NCI-H82 treated with DMSO at 0.1 percent for 48 hours (cell line): Measurements from ENCODE around the gene CACNA1I.

ENCODE experiments used
- DNase-seq: peaks from one replicate; lab custom pipeline; 2025; ENCODE audit not compliant: unreplicated experiment; lab: John Stamatoyannopoulos, UW

Gene CACNA1I

DNA sequence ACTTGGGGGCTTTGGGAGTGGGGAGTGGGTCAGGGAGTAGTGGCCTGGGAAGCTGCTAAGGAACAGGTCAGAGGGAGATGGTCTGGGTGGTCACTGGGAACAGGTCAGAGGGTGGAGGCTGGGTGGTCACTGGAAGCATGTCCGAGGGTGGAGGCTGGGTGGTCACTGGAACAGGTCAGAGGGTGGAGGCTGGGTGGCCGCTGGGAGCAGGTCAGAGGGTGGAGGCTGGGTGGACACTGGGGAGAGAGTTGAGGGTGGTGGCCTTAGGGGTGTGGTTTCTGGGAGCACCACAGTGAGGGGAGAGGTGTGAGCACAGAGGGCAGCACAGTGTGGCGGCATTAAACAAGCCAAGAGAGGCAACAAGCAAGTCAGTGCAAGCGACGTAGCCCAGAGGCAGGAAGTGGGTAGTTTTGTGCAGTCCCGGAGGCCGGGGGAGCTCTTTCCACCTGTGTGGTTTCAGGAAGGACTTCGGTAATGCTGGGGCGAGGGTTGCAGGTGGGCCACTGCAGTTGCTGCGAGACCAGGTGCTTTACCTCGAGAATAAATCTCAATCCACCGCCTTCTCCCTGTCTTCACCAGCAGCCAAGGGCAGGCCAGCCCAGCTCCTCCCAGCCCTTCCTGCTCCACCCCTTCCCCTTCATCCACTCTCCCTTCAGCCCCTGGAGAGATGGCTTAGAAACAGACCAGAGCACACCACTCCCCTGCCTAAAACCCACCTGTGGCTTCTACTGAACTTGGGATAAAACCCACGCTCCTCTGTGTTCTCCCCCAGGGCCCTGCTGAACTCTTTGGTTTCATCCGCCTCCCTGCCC is 3.2 kb upstream of the CACNA1I start:
- DNase-seq = no peak

DNA sequence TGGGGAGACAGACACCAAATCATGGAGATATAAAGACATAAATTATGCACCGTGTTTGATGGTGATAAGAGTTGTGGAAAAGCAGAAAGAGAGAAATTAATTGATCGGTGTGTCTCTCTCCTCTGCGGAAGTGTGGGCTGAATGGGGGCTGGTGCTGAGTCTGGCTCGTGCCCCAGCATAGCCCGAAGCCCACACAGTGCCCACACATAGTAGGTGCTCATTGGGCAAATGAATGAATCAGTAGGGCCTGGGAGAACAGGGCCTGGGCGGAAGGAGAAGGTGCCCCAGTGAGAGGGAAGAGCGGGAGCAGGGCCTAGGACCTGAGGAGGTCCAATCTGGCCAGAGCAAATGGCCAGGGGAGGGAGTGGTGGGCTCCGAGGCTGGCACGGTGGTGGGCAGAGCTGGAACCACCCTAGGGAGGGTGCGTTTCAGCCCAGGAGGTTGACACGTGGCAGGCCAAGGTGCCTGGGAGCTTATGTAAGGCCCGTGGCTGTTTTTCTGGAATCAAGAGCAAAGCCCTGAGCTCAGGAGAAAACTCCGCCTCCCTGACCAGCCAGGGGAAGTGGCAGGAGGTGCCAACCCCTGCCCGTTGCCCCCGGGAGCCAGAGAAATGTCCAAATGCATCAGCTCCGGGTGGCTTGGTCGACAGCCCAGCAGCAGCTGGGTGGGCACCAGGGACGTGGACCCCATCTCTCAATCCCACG is 2.1 kb upstream of the CACNA1I start:
- DNase-seq = no peak

DNA sequence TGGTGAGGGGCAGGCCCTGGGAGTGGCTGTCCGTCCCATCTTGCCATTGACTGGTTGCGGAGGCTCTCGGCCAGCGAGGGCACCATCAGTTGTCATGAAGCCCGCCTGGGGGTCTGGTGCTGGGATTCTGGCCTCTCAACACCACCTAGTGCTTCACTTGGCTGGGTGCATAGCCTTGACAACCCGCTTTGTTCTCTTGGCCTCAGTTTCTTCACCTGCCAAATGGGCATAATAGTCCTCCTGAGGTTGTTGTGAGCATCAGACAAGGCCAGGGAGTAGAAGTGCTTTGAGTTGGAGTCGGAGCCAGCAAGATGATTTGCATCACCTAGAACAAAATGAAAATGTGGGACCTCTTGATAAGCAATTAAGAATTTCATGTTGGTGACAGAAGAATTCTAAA is 1.5 kb upstream of the CACNA1I start:
- no peak for DNase-seq

DNA sequence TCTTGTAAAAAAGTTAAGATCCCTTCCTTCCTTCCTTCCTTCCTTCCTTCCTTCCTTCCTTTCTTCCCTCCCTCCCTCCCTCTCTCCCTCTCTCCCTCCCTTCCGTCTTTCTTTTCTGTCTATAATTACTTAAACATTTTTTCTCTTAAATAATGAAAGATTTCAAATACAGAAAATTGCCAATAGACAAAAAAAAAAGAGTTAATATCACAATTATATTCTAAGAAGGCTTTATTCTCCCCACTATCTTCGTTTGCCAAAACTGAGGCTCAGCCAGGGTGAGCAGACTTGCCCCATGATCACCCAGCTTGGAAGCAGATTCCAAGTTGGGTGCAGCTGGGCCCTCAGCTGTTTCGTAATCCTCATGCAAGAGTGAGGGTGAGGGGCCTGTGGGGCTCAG is 327 bp upstream of the CACNA1I start:
- DNase-seq = no peak

DNA sequence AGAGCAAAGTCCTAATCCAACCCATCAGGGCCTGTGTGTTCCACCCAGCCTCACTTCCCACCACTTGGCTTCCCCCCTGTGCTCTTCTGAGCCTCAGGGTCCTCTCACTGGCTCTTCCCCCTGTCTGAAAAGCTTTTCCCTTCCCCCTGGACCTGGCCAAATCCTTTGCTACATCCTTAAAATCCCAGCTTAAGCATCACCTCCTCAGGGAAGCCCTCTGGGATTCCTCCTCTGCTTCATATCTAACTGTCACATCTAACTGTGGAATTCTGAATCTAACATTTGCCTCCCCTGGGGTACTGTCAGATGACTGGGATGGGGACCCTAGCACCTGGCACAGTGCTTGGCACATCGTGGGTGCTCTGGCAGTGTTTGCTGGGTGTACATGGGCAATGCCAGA is 985 bp downstream of the CACNA1I start:
- no peak for DNase-seq

DNA sequence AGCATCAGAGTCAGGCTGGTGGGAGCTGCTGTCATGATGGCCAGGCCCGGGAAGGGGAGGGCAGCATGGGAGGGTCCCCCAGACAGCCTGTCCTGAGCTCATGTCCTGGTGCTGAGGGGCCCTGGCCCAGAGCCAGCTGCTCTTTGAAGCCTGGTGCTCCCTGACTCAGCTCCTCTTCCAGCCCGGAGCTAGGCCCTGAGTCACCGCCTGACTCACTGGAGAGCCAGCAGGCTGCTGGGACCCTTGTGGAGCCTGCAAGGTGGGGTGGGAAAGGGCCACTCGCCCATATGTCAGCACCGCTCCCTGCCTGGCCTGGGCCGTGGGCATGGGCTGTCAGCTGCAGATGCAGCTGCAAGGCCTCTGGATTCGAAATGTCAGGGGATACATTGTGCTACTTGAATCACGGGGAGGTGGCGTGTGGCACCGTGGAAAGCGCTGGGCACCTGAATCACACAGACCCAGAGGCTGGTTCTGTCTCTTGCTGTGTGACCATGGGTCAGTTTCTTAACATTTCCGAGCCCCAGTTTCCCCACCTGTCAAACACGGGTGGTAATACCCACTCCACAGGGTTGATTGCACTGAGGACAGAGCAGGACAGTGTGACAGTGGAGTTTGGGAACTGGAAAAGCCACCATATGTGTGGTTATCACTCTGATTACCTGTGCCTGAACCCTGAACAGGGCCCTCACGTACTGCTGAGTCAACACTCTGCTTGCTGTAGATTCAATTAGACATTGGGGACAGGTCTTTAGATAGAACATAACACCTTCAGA is 4.4 kb downstream of the CACNA1I start:
- DNase-seq = no peak

DNA sequence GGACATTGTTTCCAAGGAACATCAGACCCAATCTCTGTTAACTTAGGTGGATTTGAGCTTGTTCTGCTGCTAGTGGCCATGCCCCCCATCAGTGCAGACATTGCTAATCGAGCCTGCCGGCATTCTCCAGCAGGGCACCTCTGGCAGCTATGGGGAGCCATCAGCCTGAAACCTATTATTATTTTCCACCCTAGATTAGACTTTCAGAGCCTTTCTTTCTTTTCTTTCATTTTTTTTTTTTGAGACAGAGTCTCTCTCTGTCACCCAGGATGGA is 4.9 kb downstream of the CACNA1I start:
- no peak for DNase-seq

DNA sequence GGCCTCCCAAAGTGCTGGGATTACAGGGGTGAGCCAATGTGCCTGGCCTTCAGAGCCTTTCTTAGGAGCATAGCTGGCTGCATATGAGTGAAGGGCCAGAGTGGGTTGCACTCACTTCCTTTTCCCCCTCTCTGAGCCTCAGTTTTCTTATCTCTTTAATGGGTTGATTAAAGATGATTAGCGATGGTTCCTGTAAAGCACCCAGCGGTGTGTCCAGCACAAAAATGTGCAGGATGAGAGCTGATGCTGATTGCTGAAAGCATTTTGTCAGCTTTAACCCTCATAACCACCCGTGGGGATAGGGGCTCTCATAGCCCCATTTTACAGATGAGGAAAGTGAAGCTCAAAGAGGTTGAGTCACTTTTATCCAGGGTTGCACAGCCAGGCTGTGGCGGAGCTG is 5.5 kb downstream of the CACNA1I start:
- no peak for DNase-seq

DNA sequence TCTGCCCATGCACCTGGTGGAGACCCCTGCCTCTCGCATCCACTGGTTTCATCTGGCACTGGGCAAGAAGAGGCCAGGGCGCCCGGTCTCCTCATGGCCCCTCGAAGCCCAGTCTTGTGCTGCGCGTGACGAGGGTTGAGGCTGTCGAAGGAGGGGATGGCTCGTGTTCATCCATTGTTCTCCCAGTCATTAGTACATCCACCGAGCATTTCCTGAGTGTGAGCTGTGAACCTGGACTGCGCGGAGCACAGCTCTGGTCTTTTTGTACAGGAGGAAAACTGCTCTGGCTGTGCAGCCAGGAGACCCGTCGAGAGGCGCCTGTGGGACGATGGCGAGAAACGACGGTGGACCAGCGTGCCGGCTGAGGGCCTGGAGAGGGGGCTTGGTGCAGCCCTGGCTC is 6.8 kb downstream of the CACNA1I start:
- DNase-seq = no peak

DNA sequence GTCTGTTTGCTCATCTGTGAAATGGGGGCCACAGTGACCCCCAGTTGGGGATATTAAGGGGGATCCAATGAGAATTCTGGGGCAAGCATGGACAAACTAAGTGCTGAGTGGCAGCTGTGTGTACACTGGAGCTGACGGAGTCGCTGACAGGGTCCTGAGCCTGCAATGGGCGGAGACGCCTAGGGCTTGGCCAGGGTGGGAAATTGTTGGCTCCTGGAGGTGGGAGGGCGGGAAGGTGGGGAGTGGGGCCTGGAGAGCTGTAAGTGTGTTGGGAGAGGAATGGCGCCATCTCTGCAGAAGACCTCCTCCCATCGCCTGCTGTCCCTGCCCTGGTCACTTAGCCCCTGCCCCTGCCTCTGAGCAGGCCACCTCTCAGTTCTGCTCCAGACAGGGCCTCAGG is 7.3 kb downstream of the CACNA1I start:
- DNase-seq = no peak

DNA sequence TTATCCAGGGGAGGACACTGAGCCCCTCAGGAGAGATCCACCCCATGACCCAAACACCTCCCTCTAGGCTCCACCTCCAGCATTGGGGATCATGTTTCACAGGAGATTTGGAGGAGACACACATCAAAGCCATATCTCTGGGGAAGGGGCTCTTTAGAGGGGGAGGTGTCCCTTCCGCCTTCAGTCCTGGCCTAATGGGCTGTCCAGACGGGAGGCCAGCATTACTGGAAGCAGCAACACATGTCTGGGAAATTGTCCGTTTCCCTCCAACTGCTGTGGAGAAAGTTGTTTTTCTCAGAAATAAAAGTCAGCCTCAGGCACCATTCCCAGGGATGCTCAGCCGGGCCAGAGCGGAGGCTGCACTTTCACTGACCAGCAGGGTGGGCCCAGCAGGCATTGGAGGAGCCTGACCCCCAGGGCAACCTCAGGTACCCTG is 9.5 kb downstream of the CACNA1I start:
- no peak for DNase-seq

DNA sequence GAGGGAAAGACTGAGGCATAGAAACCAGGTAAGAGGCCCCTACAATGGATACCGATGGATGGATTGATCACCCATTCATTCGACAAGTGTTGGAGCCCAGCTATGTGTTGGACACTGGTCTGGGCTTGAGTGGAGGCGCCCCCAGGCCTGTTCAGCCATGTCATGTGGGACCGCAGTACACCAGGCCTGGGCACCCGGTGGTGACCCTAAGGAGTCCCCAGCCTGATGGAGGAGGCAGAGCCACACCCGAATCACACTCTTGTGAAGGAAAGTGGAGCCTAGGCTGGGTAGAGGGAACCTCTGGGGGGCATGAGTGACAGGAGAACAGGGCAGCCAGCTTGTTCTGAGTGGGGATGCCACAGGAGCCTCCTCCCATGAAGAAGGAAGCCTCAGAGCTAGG is 10.2 kb downstream of the CACNA1I start:
- DNase-seq = no peak

DNA sequence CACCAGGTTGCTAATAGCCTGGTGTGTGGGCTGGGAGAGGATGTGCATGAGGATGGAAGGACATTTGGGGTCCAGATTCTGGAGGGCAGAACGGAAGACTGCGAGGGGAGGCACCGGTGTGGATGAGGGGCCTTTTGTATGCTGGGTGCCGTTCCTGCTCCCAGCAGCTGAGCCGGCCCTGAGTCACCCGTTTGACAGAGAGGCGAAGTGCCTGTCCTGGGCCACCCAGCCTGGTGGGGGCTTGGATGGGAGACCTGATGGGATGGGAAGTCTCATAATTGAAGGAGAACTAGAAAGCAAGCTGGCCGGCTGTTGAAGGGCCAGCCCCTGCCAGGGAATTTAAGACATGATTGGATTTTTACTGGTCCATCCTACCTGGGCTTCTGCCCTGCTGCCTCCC is 10.8 kb downstream of the CACNA1I start:
- no peak for DNase-seq

DNA sequence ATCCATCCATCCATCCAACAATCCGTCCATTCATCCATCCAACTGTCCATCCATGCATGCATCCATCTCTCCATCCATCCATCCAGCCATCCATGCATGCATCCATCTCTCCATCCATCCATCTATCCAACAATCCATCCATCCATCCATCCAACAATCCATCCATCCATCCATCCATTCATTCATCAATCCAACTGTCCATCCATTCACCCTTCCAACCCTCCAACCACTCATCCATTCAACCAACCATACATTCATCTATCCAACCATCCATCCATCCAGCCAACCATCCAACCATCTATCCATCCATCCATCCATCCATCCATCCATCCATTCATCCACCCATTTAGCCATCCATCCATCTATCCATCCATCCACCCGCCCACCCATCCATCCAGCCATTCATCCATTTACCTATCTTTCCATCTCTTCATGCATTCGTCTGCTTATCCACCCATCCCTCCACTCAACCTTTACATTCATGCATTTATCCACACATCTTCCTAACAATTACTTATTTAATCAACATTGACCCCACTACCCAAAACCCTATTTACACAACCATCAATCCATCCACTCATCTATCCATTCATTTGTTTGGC is 12.6 kb downstream of the CACNA1I start:
- no peak for DNase-seq

DNA sequence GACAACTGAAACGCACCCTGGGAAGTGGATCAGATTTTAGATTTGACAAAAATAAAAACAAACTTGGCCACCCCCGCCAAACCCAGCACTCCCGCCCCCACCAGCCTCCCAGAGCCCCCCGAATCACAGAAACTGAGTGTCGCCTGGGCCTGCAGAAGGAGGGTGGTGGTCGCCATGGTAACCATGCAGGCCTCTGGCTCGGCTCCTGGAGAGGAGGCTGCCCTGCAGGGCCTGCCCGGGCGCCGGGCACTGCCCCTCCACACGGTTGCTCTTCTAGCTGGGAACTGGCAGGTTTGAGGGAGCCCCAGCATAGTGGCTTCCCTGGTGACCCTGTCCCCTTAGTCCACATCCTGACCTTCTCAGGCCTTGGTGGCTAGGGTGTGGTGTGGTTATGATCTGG is 19.3 kb downstream of the CACNA1I start:
- no peak for DNase-seq

DNA sequence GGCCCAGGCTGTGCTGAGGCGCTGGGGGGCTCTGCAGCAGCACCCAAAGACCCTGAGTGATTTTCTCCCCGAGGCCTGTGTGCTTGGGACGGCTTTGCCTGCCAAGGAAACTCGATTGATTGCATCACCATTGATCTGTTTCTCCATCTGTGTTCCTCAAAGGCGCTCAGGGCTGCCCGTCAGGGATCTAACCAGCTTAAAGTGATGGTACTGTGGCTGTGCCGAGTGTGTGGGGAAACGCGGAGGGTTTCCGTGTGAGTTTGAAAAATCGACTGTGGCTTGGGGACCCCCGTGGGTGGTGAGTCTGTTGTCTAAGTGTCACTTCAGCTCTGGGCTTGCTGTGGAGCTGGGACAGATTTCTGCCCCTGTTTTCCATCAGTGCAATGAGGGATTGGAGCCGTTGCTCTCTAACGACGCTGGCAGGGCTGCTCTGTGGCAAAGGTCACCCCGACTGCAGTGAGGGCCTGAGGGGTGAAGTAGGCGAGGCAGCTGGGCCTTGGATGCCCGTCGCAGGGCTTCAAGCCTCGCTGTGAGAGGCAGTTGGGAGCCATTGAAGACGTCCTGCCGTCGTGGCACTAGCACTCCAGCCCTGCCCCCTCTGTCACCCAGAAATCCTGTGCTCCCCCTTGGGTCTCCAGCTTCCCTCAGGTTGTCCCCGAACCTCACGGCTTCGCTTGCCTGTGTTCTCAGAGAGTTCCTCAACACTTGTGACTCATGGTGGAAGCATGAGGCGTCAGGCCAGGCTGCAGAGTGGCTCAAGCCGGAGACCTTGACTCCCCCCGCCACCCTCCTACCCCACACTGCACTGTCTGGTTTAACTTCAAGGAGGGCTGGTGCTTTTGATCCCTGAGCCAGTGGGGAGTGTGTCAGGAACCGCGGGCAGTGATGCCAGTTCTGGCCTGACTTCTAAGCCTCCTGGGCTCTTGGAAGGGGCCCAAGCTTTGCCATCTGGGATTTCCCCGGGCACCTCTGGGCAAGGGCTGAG is 21.8 kb downstream of the CACNA1I start:
- DNase-seq = peak; percentile 4

DNA sequence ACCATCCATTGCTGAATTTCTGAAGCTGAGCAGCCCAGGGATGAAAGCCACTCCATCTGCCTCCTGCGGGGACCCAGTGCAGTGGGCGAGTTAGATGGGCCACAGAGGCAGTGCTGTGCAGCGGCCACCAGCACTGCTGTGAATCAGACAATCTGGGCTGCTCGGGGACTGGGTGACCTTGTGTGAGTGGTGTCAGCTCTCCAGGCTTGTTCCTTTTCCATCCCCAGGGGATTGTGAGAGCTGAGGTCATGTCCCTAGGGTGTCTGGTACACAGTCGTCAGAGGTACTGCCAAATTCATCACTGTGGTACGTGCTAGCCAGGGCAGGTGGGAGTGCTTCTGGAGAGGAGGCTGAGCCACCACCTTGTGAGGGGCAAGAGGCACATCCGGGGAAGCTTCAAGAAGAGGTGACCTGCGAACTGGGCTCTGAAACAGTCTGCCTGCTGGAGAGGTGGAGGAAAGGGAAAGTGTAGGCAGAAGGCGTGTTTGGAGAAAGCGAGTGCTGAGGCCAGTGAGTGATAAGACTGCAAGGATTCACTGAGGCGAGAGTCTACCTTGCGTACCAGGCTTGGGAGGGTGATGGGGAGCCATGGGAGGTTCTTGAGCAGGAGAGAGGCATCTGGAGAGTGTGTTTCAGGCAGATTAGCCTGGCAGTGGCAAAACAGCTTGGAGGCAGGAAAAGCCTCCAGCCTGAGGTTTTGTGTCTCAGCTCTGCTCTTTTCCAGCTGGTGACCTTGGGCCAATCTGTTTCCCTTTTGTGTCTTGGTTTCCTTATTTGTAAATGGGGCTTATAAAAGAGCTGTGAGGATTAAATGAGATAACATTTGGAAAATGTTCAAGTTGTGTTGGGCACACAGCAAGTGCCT is 22.7 kb downstream of the CACNA1I start:
- DNase-seq = no peak

DNA sequence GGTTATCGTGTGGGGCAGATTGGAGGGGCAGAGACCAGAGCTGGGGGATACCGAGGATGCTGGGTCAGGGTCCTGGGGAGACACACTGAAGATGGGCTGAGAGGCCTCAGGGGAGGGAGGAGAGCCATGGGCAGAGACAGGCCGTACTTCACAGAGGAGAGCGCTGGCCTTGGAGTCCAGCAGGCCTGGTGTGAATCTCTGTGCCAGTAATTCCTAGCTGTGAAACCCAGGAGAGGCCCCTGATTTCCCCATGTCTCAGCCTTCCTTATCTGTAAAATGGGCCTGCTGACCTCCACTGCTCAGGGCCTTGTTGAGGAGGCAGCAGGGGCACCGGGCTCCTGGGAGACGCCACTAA is 23.4 kb downstream of the CACNA1I start:
- DNase-seq = no peak

DNA sequence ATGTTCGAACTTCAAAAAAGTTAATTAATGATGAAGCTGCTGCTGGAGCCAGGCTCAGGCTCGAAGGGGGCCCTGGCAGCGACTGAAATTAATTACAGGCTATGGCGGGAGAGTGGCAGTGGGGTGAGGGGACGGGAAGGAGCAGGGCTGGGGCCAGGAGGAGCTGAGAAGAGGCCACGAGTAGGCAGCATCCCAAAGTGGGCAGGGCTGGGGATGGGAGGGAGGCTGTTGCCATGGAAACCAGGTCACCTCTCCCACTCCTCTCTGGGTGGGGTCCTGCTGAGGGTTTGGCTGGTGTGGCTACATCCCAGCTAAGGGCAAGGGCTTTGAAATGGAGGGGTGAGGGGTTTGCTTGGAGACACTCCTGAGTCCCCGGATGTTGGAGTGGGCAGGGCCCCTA is 23.9 kb downstream of the CACNA1I start:
- no peak for DNase-seq
